Thyroid gland (tissue), 4 donors: Measurements from ENCODE around the gene NR4A2. TPM values are rescaled to one million over a fixed set of nuclear protein-coding genes. Genes with fewer than 3 reads are reported as not detected.
A peak's percentile ranks its signal among the peaks of the same experiment; 100 is the strongest.

Experiments used
- DNase-seq, 2 donors: peaks; one replicate each; pipeline ENCODE4 v3.0.0-alpha.2; 2019
- H3K27ac ChIP-seq, 3 donors: fragments of 200-600 bp; sonication (generic); 1 replicate in 2 of 3; 2 replicates in 1 of 3; pipeline ENCODE4 v1.5.1; 2016 to 2019; ENCODE audit warnings: mild to moderate bottlenecking in 1 of 3, moderate library complexity in 1 of 3
- H3K27me3 ChIP-seq: fragments of 200-600 bp; sonication (generic); one replicate; pipeline ENCODE4 v1.5.1; 2019
- H3K36me3 ChIP-seq, 2 donors: fragments of 200-600 bp; sonication (generic); one replicate each; pipeline ENCODE4 v1.5.1; 2016 to 2019
- H3K4me1 ChIP-seq, 2 donors: fragments of 200-600 bp; sonication (generic); one replicate each; pipeline ENCODE4 v1.5.1; 2017 to 2019
- H3K4me3 ChIP-seq, 3 donors: fragments of 200-600 bp; sonication (generic); replicated peaks in 1 of 3; 1 replicate in 2 of 3; 2 replicates in 1 of 3; pipeline ENCODE4 v1.5.1; 2016; ENCODE audit warnings: mild to moderate bottlenecking in 1 of 3
- H3K9me3 ChIP-seq: fragments of 200-600 bp; sonication (generic); one replicate; pipeline ENCODE4 v1.5.1; 2017
- POLR2A ChIP-seq, 2 donors: fragments of 450-650 bp; IDR thresholded peaks; one replicate each; pipeline ENCODE4 v1.6.1; 2017; ENCODE audit warnings: antibody characterized with exemption in 2 of 2, mild to moderate bottlenecking in 2 of 2, moderate library complexity in 1 of 2
- WGBS, 2 donors: methylation state at CpG; one replicate each; pipeline ENCODE4 v1.1.5; 2017; 5-methylcytosine and 5-hydroxymethylcytosine counted together
- intact Hi-C: fragments of 100-400 bp; cut with DNase I; formaldehyde crosslinking; loops from one replicate; pipeline ENCODE4 v1.15.1; 2023
- total RNA-seq, 4 donors: library from RNA; depleted of rRNA; stranded (reverse); fragments of >200 nt; gene quantifications; one replicate each; pipeline ENCODE4 v1.2.3, GENCODE V29; 2016
- TF ChIP-seq, protein P1 (sequence below), 6 experiments: fragments of 200-600 bp in 3 of 6; fragments of 450-650 bp in 3 of 6; sonication (generic) in 3 of 6; IDR thresholded peaks; one replicate each; pipeline ENCODE4 v1.5.1; 2016 to 2019; ENCODE audit warnings: antibody characterized with exemption in 6 of 6, mild to moderate bottlenecking in 2 of 6, inconsistent platforms in 1 of 6, moderate library complexity in 1 of 6

NR4A2 gene
- total RNA-seq, 4 donors from 2014 or later = 4.2 to 7.5 (median 5.0) TPM

DNA sequence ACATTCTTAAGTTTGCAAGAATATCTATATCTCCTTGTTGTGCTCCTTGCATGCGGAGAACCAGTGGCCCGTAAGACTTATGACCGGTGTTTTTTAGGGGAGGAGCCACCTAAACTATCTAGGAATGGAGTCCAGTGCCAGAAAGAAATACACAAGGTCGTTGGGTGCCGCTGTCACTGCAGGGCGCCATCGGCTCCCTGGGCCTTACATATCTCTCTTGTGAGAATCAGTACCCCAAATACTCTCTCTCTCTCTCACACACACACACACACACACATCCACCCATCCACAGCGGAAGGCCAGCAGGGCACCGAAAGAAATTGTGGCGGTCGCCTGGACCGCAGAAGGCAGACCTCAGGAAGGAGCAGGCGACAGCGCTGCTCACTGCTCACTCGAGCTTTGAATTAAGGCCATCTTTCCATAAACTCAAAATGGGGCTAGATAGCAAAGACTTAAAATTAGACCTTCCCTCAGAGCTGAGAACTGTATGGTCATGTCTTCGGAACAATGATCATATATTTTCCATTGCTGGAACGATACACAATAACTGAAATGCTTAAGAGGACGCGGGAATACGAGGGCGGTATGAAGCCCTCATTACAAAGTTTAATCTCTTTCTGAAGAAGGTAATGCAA is 10.4 kb downstream of the NR4A2 start:
- H3K9me3 ChIP-seq = no peaks in the 10 kb centered on the region
- H3K27me3 ChIP-seq = no peaks in the 10 kb centered on the region
- no peak overlapping the region for H3K27ac ChIP-seq
- H3K4me1 ChIP-seq = no peaks in the 10 kb centered on the region
- TF ChIP-seq, protein P1, sequence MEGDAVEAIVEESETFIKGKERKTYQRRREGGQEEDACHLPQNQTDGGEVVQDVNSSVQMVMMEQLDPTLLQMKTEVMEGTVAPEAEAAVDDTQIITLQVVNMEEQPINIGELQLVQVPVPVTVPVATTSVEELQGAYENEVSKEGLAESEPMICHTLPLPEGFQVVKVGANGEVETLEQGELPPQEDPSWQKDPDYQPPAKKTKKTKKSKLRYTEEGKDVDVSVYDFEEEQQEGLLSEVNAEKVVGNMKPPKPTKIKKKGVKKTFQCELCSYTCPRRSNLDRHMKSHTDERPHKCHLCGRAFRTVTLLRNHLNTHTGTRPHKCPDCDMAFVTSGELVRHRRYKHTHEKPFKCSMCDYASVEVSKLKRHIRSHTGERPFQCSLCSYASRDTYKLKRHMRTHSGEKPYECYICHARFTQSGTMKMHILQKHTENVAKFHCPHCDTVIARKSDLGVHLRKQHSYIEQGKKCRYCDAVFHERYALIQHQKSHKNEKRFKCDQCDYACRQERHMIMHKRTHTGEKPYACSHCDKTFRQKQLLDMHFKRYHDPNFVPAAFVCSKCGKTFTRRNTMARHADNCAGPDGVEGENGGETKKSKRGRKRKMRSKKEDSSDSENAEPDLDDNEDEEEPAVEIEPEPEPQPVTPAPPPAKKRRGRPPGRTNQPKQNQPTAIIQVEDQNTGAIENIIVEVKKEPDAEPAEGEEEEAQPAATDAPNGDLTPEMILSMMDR (IDR thresholded peaks at IDR 0.05) = no peak
- no peak for TF ChIP-seq POLR2A (IDR thresholded peaks at IDR 0.05)
- peak in 1 of 2 donors; percentile 15 for DNase-seq
- peaks cover 5 to 8% of the 10 kb centered on the region in 2 donors for H3K36me3 ChIP-seq
- intact Hi-C loops = no loop called here
- 39 to 41% methylated on average over 17 to 21 of the region's 21 CpGs for WGBS, 2 donors
- H3K4me3 ChIP-seq = peak overlapping the region in 1 of 3 donors; percentile 47

DNA sequence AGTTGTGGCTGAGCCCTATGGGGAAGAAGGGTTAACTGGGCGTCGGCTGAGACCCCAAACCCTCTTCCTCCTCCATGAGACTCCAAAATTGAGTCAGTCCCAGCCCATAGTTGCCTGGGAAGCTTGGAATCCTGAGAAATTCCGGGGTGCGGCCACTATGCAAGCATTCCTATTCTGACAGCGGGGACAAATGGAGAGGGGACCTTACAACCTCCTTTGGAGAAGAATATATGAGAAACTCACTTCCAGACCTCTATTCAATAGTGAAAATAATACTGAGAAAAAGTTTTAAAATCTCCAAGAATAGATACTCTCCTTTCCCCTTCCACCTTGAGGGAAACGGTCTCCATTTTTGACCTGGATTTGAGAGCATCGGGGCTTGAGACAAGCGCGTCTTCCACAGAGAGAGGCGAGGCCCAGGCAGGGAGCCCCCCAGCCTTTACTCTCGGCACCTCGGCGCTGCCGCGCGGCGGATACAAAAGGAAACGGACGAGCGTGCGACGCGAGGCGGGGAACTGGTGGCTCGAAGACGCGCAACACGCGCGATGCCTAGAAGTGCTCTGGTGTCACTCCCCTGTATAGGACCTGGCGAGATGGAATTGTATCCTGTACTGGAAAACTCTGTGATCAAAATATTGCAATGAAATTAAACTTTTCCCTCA is 11.1 kb downstream of the NR4A2 start:
- intact Hi-C loops = no loop called here
- Histone ChIP-seq H3K36me3 (peaks cover 5 to 8% of the 10 kb centered on the region in 2 donors), H3K4me1 (no peaks in the 10 kb centered on the region), H3K9me3 (no peaks in the 10 kb centered on the region), H3K27ac (peak overlapping the region in 1 of 3 donors; percentile 87), H3K4me3 (peak overlapping the region; percentile 7 to 47 (median 22)), H3K27me3 (no peaks in the 10 kb centered on the region)
- TF ChIP-seq, protein P1 (IDR thresholded peaks at IDR 0.05) = no peak
- TF ChIP-seq POLR2A (IDR thresholded peaks at IDR 0.05) = no peak
- WGBS, 2 donors = 4 to 5% methylated on average over 29 to 31 of the region's 31 CpGs
- peak; percentile 45 to 49 for DNase-seq

DNA sequence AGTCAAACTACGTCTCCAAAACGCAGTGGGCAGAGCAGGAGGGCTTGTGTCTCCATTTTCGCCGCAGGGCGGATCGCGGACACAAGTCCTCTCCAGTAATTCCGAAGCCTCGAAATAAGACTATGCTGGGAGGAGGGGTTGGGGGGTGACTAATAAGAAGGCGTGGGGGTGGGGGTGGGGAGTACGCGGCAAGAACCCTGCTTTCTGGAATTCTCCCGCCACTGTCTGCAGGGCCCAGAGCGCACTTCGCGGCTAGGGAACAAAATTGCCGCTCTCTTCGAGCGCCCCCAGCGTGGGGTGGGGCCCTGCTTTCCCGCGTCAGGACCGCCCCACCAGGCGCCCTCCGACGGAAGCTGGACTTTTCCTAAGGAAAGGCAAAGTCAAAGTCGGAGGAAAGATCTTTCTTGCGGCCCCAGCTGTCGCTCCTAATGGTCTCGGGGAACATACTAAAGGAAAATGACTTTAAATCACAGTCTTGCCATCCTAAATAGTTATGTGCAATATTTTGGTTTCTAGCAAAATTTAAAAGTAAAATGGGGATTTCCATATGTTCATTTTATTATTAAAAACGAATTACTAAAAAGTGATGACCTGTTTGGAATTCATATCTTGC is 11.9 kb downstream of the NR4A2 start:
- Histone ChIP-seq H3K4me3 (peak overlapping the region; percentile 14 to 47 (median 28)), H3K4me1 (no peaks in the 10 kb centered on the region), H3K9me3 (no peaks in the 10 kb centered on the region), H3K27ac (peak overlapping the region; percentile 82 to 89 (median 87)), H3K27me3 (no peaks in the 10 kb centered on the region), H3K36me3 (peaks cover 2 to 5% of the 10 kb centered on the region in 2 donors)
- intact Hi-C loops = no loop called here
- TF ChIP-seq POLR2A (IDR thresholded peaks at IDR 0.05) = no peak
- TF ChIP-seq, protein P1 (IDR thresholded peaks at IDR 0.05) = peak in 1 of 6 experiments; percentile 24
- DNase-seq = peak; percentile 68 to 71
- WGBS, 2 donors = 2 to 6% methylated on average over 30 to 31 of the region's 31 CpGs

DNA sequence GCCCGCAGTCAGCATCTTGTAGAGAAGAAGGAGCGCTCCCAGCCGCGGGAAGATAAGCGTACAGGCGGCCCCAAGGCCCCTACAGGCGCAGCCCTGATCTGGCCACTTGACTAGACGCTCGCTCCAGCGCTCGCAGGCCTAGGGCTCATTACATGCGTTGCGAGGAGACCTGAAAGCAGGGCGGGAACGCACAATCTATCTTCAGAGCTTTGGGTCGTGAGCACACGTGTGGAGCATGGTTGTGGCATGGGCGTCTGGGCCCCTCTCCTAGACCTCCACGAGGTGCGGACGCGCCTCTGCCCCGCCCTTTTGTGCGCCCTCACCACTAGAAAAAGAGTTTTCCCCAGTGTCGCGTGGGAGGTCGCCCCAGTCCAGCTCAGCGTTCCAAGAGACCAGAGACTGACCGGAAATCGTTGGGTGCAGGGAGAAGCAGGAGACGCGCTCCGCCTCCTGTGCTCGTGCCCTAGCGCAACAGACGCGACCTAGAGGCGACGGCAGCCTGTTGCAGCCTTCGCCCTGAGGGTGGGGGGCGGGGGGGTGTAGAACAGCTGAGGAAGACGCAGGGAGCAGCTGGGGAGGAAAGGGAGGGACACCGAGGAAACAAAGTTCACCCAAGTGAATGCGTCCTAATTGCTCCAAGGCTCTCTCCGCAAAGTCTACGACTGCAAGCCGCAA is 12.6 kb downstream of the NR4A2 start:
- Histone ChIP-seq H3K36me3 (no peaks in the 10 kb centered on the region), H3K27ac (peak overlapping the region; percentile 82 to 89 (median 87)), H3K9me3 (no peaks in the 10 kb centered on the region), H3K4me1 (no peaks in the 10 kb centered on the region), H3K27me3 (no peaks in the 10 kb centered on the region), H3K4me3 (peak overlapping the region; percentile 14 to 47 (median 28))
- peak in 1 of 2 donors; percentile 68 for TF ChIP-seq POLR2A (IDR thresholded peaks at IDR 0.05)
- TF ChIP-seq, protein P1 (IDR thresholded peaks at IDR 0.05) = peak in 5 of 6 experiments; percentile 15 to 62 (median 44)
- 5 to 9% methylated on average over 33 to 41 of the region's 47 CpGs for WGBS, 2 donors
- intact Hi-C loops = loop anchor here (10.0 kb wide), 1 partner anchor 135 kb away; no protein-coding TSS in a partner anchor
- peak; percentile 88 to 90 for DNase-seq
